ENCODE measurements around the gene ARID1B. TPM values are rescaled to one million over a fixed set of nuclear protein-coding genes. Genes with fewer than 3 reads are reported as not detected.

The ARID1B gene
- total RNA-seq, 5 donors from 2014 or later (not counting 1 experiment from before 2014, with no cell fraction given): 103 to 161 (median 108) TPM

DNA sequence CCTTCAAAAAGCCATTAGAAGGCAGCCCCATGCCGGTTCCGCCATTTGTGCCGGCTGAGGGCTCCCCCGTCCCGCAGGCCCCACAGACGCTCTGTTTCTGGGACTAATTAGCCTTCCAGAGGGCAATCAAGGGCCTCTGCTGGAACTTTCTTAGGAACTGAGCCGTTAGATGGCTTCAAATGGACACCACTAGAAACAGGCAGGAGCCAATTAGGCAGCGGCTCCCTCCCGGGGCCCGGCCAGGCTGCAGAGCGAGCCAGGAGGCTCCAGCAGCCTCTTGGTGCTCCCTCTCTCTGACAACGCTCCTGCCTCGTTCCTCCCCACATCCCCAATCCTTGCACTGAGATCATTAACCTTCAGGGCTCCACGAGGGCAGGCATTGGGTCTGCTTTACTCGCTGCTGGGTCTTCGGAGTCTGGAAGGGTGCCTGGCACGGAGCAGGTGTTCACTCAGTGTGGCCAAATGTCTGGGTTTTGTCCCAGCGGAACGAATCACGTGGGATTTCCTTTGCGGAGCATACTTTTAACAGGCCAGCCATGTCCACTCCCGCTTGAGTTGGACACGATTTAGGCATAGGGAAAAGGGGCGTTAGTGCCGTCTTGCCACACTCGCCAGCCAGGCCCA lies 447.9 kb downstream of the ARID1B start:
- Mint-ChIP-seq H3K9me3 (no peaks in the 10 kb centered on the region), H3K27ac (no peak overlapping the region), H3K27me3 (no peaks in the 10 kb centered on the region), H3K36me3 (no peaks in the 10 kb centered on the region), H3K4me1 (peaks cover 52 to 74% (median 68%) of the 10 kb centered on the region in 3 donors), H3K4me3 (no peak overlapping the region)
- Histone ChIP-seq H3K4me3 (ENCODE audit: control insufficient read depth in 1 of 2, extremely low read depth in 1 of 2, low read length in 1 of 2) (no peak overlapping the region), H3K27ac (ENCODE audit: low read length) (no peak overlapping the region), H3K36me3 (ENCODE audit: control insufficient read depth in 2 of 2, extremely low read depth in 1 of 2, insufficient read depth in 1 of 2, low read length in 1 of 2) (no peaks in the 10 kb centered on the region), H3K9me3 (no peaks in the 10 kb centered on the region), H3K27me3 (replicated peaks in 1 of 2; ENCODE audit: control insufficient read depth in 2 of 2, extremely low read depth in 1 of 2, insufficient read depth in 2 of 2, low read length in 1 of 2) (peaks cover 0 to 17% of the 10 kb centered on the region in 2 experiments), H3K4me1 (ENCODE audit: control insufficient read depth in 1 of 2, extremely low read depth in 1 of 2, insufficient read depth in 2 of 2, low read length in 2 of 2) (peaks cover 35 to 60% of the 10 kb centered on the region in 2 experiments)
- WGBS (ENCODE audit: insufficient coverage): 91% methylated on average over 26 of the region's 26 CpGs
- POLR2A ChIA-PET: no interaction called here
- DNase-seq (peak in 1 of 35 experiments; percentile 3), ATAC-seq (replicated peaks in 1 of 4) (no peak)
- CTCF ChIA-PET: interaction anchor here in 1 of 2 donors (0.7 kb wide), 1 partner anchor 846 kb away, joined by 4 read pairs; no protein-coding TSS in a partner anchor

DNA sequence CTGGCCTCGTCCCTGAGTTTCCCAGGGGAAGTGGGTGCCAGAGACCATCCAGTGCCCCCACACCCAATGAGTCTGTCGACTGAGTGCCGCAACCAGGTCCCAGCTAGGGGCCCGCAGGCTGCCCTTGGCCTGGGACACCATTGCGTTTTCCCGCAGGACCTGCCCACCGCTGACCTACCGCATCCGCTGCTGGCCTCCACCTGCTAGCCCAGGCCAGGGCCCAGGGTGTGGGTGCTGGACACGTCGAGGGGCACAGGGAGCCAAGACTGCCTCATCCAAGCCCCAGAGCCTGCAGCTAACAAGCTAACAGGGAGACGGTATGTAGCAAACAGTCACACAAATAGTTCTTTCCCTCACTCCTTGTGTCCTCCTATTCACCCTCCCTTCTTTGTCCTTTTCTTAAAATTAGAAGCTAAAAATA lies 448.4 kb downstream of the ARID1B start:
- POLR2A ChIA-PET: no interaction called here
- Mint-ChIP-seq H3K36me3 (no peaks in the 10 kb centered on the region), H3K27ac (no peak overlapping the region), H3K27me3 (no peaks in the 10 kb centered on the region), H3K9me3 (no peaks in the 10 kb centered on the region), H3K4me3 (no peak overlapping the region), H3K4me1 (peaks cover 51 to 70% (median 64%) of the 10 kb centered on the region in 3 donors)
- Histone ChIP-seq H3K27ac (ENCODE audit: low read length) (no peak overlapping the region), H3K27me3 (replicated peaks in 1 of 2; ENCODE audit: control insufficient read depth in 2 of 2, extremely low read depth in 1 of 2, insufficient read depth in 2 of 2, low read length in 1 of 2) (peaks cover 0 to 19% of the 10 kb centered on the region in 2 experiments), H3K4me3 (ENCODE audit: control insufficient read depth in 1 of 2, extremely low read depth in 1 of 2, low read length in 1 of 2) (no peak overlapping the region), H3K4me1 (ENCODE audit: control insufficient read depth in 1 of 2, extremely low read depth in 1 of 2, insufficient read depth in 2 of 2, low read length in 2 of 2) (peaks cover 35 to 58% of the 10 kb centered on the region in 2 experiments), H3K9me3 (no peaks in the 10 kb centered on the region), H3K36me3 (ENCODE audit: control insufficient read depth in 2 of 2, extremely low read depth in 1 of 2, insufficient read depth in 1 of 2, low read length in 1 of 2) (no peaks in the 10 kb centered on the region)
- WGBS (ENCODE audit: insufficient coverage): 98% methylated on average over 9 of the region's 12 CpGs
- ATAC-seq (replicated peaks in 1 of 4): no peak
- CTCF ChIA-PET: interaction anchor here (0.6 kb wide), 2 partner anchors 27 to 851 kb away, joined by 3 read pairs; no protein-coding TSS in a partner anchor
- DNase-seq: peak in 2 of 35 experiments; percentile 2 to 3

DNA sequence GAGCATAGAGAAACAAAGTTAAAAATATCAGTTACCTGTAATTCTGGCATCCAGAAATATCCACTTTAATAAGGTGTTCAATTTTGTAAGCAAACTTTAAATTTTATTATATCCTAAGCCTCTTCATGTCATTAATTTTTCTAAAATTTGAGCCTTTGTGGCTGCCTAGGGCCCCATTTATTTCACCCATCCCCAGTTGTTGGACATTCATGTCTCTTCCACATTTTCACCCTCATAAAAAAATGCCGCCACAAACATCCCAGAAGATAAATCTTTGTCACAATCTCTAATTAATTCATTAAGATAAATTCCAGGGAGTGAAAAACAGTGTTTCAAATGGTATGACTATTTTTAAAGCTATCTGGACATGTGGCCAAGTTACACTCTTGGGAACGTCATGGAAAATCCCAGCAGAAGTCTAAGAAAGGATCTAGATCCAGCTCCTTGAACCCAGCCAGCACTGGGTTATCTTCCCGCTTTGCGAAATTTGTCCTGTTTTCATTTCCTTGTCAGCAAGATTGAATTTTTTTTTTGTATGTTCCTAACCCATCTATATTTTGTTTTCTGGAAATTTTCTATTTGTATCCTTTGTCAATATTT lies 448.9 kb downstream of the ARID1B start:
- peaks cover 46 to 65% (median 59%) of the 10 kb centered on the region in 3 donors for H3K4me1 Mint-ChIP-seq
- ATAC-seq (replicated peaks in 1 of 4) (no peak), DNase-seq (no peak)
- H3K27ac ChIP-seq (ENCODE audit: low read length): no peak overlapping the region
- no peaks in the 10 kb centered on the region for H3K36me3 ChIP-seq (ENCODE audit: control insufficient read depth in 2 of 2, extremely low read depth in 1 of 2, insufficient read depth in 1 of 2, low read length in 1 of 2)
- 100% methylated on average over 1 of the region's 4 CpGs for WGBS (ENCODE audit: insufficient coverage)
- peaks cover 35 to 52% of the 10 kb centered on the region in 2 experiments for H3K4me1 ChIP-seq (ENCODE audit: control insufficient read depth in 1 of 2, extremely low read depth in 1 of 2, insufficient read depth in 2 of 2, low read length in 2 of 2)
- CTCF ChIA-PET: interaction anchor here (0.6 to 0.8 kb wide), 4 partner anchors 26 to 851 kb away, joined by 3 read pairs; no protein-coding TSS in a partner anchor
- POLR2A ChIA-PET: no interaction called here
- peaks cover 0 to 23% of the 10 kb centered on the region in 2 experiments for H3K27me3 ChIP-seq (replicated peaks in 1 of 2; ENCODE audit: control insufficient read depth in 2 of 2, extremely low read depth in 1 of 2, insufficient read depth in 2 of 2, low read length in 1 of 2)
- H3K9me3 Mint-ChIP-seq: no peaks in the 10 kb centered on the region
- H3K27me3 Mint-ChIP-seq: no peaks in the 10 kb centered on the region
- no peak overlapping the region for H3K4me3 ChIP-seq (ENCODE audit: control insufficient read depth in 1 of 2, extremely low read depth in 1 of 2, low read length in 1 of 2)
- no peaks in the 10 kb centered on the region for H3K36me3 Mint-ChIP-seq
- H3K4me3 Mint-ChIP-seq: no peak overlapping the region
- no peak overlapping the region for H3K27ac Mint-ChIP-seq
- no peaks in the 10 kb centered on the region for H3K9me3 ChIP-seq

DNA sequence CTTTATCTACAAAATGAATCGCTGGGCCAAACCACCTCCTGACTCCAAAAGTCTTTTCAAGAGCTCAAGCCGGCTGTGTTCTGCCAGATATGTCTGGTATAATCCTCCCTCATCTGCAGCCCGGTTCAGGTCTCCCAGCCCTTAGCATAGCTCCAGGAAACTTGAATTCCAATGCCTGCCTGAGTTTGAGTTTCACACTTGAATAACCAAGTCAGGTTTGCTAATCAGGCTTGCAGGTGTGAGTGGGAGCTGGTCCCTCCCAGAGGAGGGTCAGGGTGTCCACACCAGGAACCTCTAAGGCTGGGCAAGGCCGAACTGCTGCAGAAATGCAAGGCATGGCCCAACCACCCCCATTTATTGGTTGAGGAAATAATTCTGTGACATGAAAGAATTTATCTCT lies 449.6 kb downstream of the ARID1B start:
- Histone ChIP-seq H3K27me3 (replicated peaks in 1 of 2; ENCODE audit: control insufficient read depth in 2 of 2, extremely low read depth in 1 of 2, insufficient read depth in 2 of 2, low read length in 1 of 2) (peaks cover 0 to 24% of the 10 kb centered on the region in 2 experiments), H3K36me3 (ENCODE audit: control insufficient read depth in 2 of 2, extremely low read depth in 1 of 2, insufficient read depth in 1 of 2, low read length in 1 of 2) (no peaks in the 10 kb centered on the region), H3K9me3 (no peaks in the 10 kb centered on the region), H3K4me3 (ENCODE audit: control insufficient read depth in 1 of 2, extremely low read depth in 1 of 2, low read length in 1 of 2) (no peak overlapping the region), H3K4me1 (ENCODE audit: control insufficient read depth in 1 of 2, extremely low read depth in 1 of 2, insufficient read depth in 2 of 2, low read length in 2 of 2) (peaks cover 32 to 46% of the 10 kb centered on the region in 2 experiments), H3K27ac (ENCODE audit: low read length) (no peak overlapping the region)
- H3K4me1 Mint-ChIP-seq: peaks cover 40 to 60% (median 53%) of the 10 kb centered on the region in 3 donors
- ATAC-seq (replicated peaks in 1 of 4) (no peak), DNase-seq (no peak)
- peaks cover 0 to 1% of the 10 kb centered on the region in 2 donors for H3K27me3 Mint-ChIP-seq
- peak overlapping the region in 1 of 3 donors; percentile 62 for H3K4me3 Mint-ChIP-seq
- POLR2A ChIA-PET: no interaction called here
- H3K27ac Mint-ChIP-seq: peak overlapping the region; percentile 24 to 36
- CTCF ChIA-PET: interaction anchor here (0.6 to 0.8 kb wide), 3 partner anchors 48 to 509 kb away, joined by 3 read pairs; no protein-coding TSS in a partner anchor
- H3K9me3 Mint-ChIP-seq: no peaks in the 10 kb centered on the region
- 59% methylated on average over 2 of the region's 4 CpGs for WGBS (ENCODE audit: insufficient coverage)
- H3K36me3 Mint-ChIP-seq: no peaks in the 10 kb centered on the region

DNA sequence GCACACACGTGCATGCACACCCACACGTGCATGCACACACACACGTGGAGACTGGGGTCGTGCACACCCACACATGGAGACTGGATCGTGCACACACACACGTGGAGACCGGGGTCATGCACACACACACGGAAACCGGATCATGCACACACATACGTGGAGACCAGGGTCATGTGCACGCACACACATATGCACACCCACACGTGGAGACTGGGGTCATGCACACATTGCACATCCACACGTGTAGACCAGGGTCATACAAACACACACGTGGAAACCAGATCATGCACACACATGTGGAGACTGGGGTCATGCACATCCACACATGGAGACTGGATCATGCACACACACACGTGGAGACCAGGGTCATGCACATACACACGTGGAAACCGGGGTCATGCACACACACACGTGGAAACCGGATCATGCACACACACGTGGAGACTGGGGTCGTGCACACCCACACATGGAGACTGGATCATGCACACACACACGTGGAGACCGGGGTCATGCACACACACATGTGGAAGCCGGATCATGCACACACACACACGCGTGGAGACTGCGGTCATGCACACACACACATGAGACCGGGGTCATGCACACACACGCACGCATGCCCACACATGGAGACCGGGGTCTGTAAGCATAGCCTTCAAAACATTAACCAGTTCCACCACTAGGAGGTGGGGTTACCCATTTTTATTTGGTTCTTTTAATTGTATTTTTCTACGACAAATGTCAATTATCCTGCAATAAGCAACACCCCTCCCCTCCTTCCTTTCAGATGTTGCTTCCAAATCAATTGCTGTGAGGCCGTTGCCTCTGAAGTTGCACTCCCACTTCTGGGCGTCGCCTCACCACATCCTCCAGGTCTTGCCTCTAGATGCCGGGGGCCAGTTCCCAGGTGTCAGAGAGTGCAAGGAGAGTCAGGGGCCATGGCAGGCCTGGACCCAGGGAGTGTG lies 450.3 kb downstream of the ARID1B start:
- Mint-ChIP-seq H3K36me3 (no peaks in the 10 kb centered on the region), H3K9me3 (no peaks in the 10 kb centered on the region), H3K4me1 (peaks cover 37 to 54% (median 46%) of the 10 kb centered on the region in 3 donors), H3K27ac (peak overlapping the region; percentile 68 to 77), H3K4me3 (peak overlapping the region in 1 of 3 donors; percentile 62), H3K27me3 (peaks cover 0 to 6% of the 10 kb centered on the region in 2 donors)
- Histone ChIP-seq H3K4me1 (ENCODE audit: control insufficient read depth in 1 of 2, extremely low read depth in 1 of 2, insufficient read depth in 2 of 2, low read length in 2 of 2) (peaks cover 26 to 39% of the 10 kb centered on the region in 2 experiments), H3K36me3 (ENCODE audit: control insufficient read depth in 2 of 2, extremely low read depth in 1 of 2, insufficient read depth in 1 of 2, low read length in 1 of 2) (no peaks in the 10 kb centered on the region), H3K27ac (ENCODE audit: low read length) (no peak overlapping the region), H3K4me3 (ENCODE audit: control insufficient read depth in 1 of 2, extremely low read depth in 1 of 2, low read length in 1 of 2) (peak overlapping the region in 1 of 2 donors; percentile 11), H3K9me3 (no peaks in the 10 kb centered on the region), H3K27me3 (replicated peaks in 1 of 2; ENCODE audit: control insufficient read depth in 2 of 2, extremely low read depth in 1 of 2, insufficient read depth in 2 of 2, low read length in 1 of 2) (peaks cover 0 to 24% of the 10 kb centered on the region in 2 experiments)
- DNase-seq: peak in 17 of 35 experiments; percentile 14 to 46 (median 30)
- ATAC-seq (replicated peaks in 1 of 4): peak; percentile 68 to 85 (median 80)
- CTCF ChIA-PET: interaction anchor here (0.6 to 0.8 kb wide), 3 partner anchors 48 to 508 kb away, joined by 3 read pairs; no protein-coding TSS in a partner anchor
- WGBS (ENCODE audit: insufficient coverage): 86% methylated on average over 23 of the region's 36 CpGs
- POLR2A ChIA-PET: interaction anchor here in 1 of 2 donors (0.6 kb wide), 1 partner anchor 19 kb away, joined by 10 read pairs; no protein-coding TSS in a partner anchor

All from T-cell (primary cell).